ENCODE measurements around the gene TESK2.

DNA sequence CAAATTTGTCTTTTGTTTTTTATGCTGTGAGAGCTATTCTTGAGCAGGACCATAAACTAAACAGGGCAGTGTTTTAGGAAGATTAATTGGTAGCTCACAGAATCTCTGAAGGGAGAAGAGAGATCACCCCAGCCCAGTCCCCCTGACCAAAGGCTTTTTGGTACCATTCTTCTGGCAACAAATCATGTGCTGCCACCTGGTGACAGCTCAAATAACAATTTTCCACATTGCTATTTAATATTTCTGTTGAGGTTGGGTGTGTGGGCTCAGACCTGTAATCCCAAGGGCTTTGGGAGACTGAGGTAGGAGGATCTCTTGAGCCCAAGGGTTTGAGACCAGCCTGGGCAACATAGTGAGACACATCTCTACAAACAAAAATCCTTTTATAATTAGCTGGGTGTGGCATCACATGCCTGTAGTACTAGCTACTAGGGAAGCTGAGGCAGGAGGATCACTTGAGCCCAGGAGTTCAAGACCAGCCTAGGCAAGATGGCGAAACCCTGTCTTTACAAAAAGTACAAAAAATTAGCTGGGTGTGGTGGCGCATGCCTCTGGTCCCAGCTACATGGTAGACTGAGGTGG is 2.2 kb upstream of the TESK2 start:
- no peak for TF ChIP-seq POLR2AphosphoS5 (IDR thresholded peaks at IDR 0.05; ENCODE audit: low read depth, low read length)
- TF ChIP-seq, protein P1, sequence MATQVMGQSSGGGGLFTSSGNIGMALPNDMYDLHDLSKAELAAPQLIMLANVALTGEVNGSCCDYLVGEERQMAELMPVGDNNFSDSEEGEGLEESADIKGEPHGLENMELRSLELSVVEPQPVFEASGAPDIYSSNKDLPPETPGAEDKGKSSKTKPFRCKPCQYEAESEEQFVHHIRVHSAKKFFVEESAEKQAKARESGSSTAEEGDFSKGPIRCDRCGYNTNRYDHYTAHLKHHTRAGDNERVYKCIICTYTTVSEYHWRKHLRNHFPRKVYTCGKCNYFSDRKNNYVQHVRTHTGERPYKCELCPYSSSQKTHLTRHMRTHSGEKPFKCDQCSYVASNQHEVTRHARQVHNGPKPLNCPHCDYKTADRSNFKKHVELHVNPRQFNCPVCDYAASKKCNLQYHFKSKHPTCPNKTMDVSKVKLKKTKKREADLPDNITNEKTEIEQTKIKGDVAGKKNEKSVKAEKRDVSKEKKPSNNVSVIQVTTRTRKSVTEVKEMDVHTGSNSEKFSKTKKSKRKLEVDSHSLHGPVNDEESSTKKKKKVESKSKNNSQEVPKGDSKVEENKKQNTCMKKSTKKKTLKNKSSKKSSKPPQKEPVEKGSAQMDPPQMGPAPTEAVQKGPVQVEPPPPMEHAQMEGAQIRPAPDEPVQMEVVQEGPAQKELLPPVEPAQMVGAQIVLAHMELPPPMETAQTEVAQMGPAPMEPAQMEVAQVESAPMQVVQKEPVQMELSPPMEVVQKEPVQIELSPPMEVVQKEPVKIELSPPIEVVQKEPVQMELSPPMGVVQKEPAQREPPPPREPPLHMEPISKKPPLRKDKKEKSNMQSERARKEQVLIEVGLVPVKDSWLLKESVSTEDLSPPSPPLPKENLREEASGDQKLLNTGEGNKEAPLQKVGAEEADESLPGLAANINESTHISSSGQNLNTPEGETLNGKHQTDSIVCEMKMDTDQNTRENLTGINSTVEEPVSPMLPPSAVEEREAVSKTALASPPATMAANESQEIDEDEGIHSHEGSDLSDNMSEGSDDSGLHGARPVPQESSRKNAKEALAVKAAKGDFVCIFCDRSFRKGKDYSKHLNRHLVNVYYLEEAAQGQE (IDR thresholded peaks at IDR 0.05; ENCODE audit: low read depth): no peak
